H1 (cell line): ENCODE measurements around the gene PKP3. TPM values are rescaled to one million over a fixed set of nuclear protein-coding genes. Genes with fewer than 3 reads are reported as not detected.

Experiments used
- ASH2L ChIP-seq: fragments of 200-600, 300-600 bp; sonication (generic); IDR thresholded peaks from one replicate; pipeline ENCODE4 v1.7.1; 2017; ENCODE audit warnings: low read length
- ATF3 ChIP-seq: IDR thresholded peaks from 2 replicates; pipeline ENCODE4 v1.6.1; 2011; ENCODE audit warnings: low read depth, mild to moderate bottlenecking, low read length; ENCODE audit not compliant: insufficient read depth
- BACH1 ChIP-seq: IDR thresholded peaks from 2 replicates; pipeline ENCODE4 v1.6.1; 2012; ENCODE audit warnings: low read length, improper control_type of control experiment
- BRCA1 ChIP-seq: IDR thresholded peaks from 2 replicates; pipeline ENCODE4 v1.6.1; 2012; ENCODE audit warnings: low read depth, low read length, improper control_type of control experiment
- CEBPB ChIP-seq: IDR thresholded peaks from 2 replicates; pipeline ENCODE4 v1.6.1; 2012; ENCODE audit warnings: low read depth, low read length
- CHD1 ChIP-seq: IDR thresholded peaks from 2 replicates; pipeline ENCODE4 v1.6.1; 2012; ENCODE audit warnings: low read depth, low read length, improper control_type of control experiment
- CHD2 ChIP-seq: IDR thresholded peaks from 2 replicates; pipeline ENCODE4 v1.6.1; 2012; ENCODE audit warnings: low read length, improper control_type of control experiment
- CTBP2 ChIP-seq: IDR thresholded peaks from 2 replicates; pipeline ENCODE4 v1.7.0; 2011; ENCODE audit warnings: borderline replicate concordance, mild to moderate bottlenecking, moderate library complexity, mixed read lengths, low read length; ENCODE audit not compliant: insufficient read depth, insufficient read length
- E2F6 ChIP-seq: IDR thresholded peaks from 2 replicates; pipeline ENCODE4 v1.6.1; 2012; ENCODE audit warnings: inconsistent platforms
- EZH2 ChIP-seq: fragments of 200-600 bp; sonication (generic); IDR thresholded peaks from 2 replicates; pipeline ENCODE4 v1.7.1; 2012; ENCODE audit warnings: low read depth, mild to moderate bottlenecking, moderate library complexity, low read length, inconsistent platforms; ENCODE audit not compliant: severe bottlenecking
- GABPA ChIP-seq: IDR thresholded peaks from 2 replicates; pipeline ENCODE4 v1.6.1; 2011; ENCODE audit warnings: mild to moderate bottlenecking, low read length, moderate library complexity, borderline replicate concordance; ENCODE audit not compliant: insufficient read depth
- GTF2F1 ChIP-seq: IDR thresholded peaks from 2 replicates; pipeline ENCODE4 v1.6.1; 2012; ENCODE audit warnings: low read depth, low read length, improper control_type of control experiment, borderline replicate concordance
- HDAC2 ChIP-seq, 2 experiments: fragments of 300-600 bp in 1 of 2; sonication (generic) in 1 of 2; IDR thresholded peaks; 2 replicates each; pipeline ENCODE4 v1.6.1; 2011 to 2012; ENCODE audit warnings: low read depth in 2 of 2, low read length in 2 of 2, mild to moderate bottlenecking in 2 of 2, moderate library complexity in 2 of 2, borderline replicate concordance in 1 of 2, inconsistent platforms in 1 of 2
- KDM1A ChIP-seq: fragments of 200-600, 300-600 bp; sonication (generic); IDR thresholded peaks from 2 replicates; pipeline ENCODE4 v1.7.1; 2016; ENCODE audit warnings: mild to moderate bottlenecking, low read length, borderline replicate concordance
- MAFK ChIP-seq: IDR thresholded peaks from 2 replicates; pipeline ENCODE4 v1.6.1; 2012; ENCODE audit warnings: low read depth, mild to moderate bottlenecking, improper control_type of control experiment, low read length
- POLR2A ChIP-seq, 2 experiments: IDR thresholded peaks; 1 replicate in 1 of 2; 2 replicates in 1 of 2; pipeline ENCODE4 v1.6.1; 2011; ENCODE audit warnings: low read depth in 2 of 2, low read length in 2 of 2, mild to moderate bottlenecking in 2 of 2; ENCODE audit errors: control extremely low read depth in 1 of 2
- POU5F1 ChIP-seq: IDR thresholded peaks from 2 replicates; pipeline ENCODE4 v1.6.1; 2011; ENCODE audit warnings: low read depth, mild to moderate bottlenecking, low read length, moderate library complexity
- RAD21 ChIP-seq, 2 experiments: IDR thresholded peaks in 1 of 2; conservative IDR thresholded peaks in 1 of 2; 2 replicates each; pipeline ENCODE4 v1.6.1; 2011; ENCODE audit warnings: low read depth in 2 of 2, low read length in 2 of 2, improper control_type of control experiment in 1 of 2, inconsistent platforms in 1 of 2, mild to moderate bottlenecking in 1 of 2, moderate library complexity in 1 of 2
- SP1 ChIP-seq: IDR thresholded peaks from 2 replicates; pipeline ENCODE4 v1.6.1; 2011; ENCODE audit warnings: low read depth, low read length
- SP4 ChIP-seq: IDR thresholded peaks from 2 replicates; pipeline ENCODE4 v1.6.1; 2012; ENCODE audit warnings: low read length, inconsistent platforms
- SUZ12 ChIP-seq: fragments of 200-600 bp; sonication (generic); IDR thresholded peaks from 2 replicates; pipeline ENCODE4 v1.6.1; 2012; ENCODE audit warnings: mild to moderate bottlenecking, inconsistent platforms, low read length, moderate library complexity, mixed read lengths
- TAF7 ChIP-seq: optimal IDR thresholded peaks from 2 replicates; pipeline ENCODE3; 2011; ENCODE audit warnings: low read depth, mild to moderate bottlenecking, inconsistent platforms, low read length, moderate library complexity, borderline replicate concordance
- TEAD4 ChIP-seq: IDR thresholded peaks from 2 replicates; pipeline ENCODE4 v1.6.1; 2012; ENCODE audit warnings: low read depth, low read length, inconsistent platforms, mixed read lengths
- polyA plus RNA-seq, 7 experiments: library from polyadenylated mRNA; depleted of rRNA in 3 of 7; stranded (reverse) in 5 of 7; unstranded in 2 of 7; fragments of >200 nt in 5 of 7; fragments of 200-250 nt in 2 of 7; gene quantifications; 1 replicate in 5 of 7; 2 replicates in 1 of 7; 4 replicates in 1 of 7; pipeline versions ENCODE4 v1.2.1 to v1.2.3, GENCODE V29; 2011 to 2013; ENCODE audit warnings: missing spikeins in 2 of 7, mixed read lengths in 2 of 7
- total RNA-seq: library from RNA; stranded (reverse); fragmentation: NEBNext Ultra II Directional; extraction: Animal tissue kit (Norgen Biotek cat#: 25700); gene quantifications from 2 replicates; pipeline ENCODE4 v1.2.1, GENCODE V29; 2021

The PKP3 gene
- total and polyA plus RNA-seq, 2 of the 8 experiments (the other 6 are each of a cell fraction or from before 2014, with no cell fraction given): 16.7 to 28.7 TPM

DNA sequence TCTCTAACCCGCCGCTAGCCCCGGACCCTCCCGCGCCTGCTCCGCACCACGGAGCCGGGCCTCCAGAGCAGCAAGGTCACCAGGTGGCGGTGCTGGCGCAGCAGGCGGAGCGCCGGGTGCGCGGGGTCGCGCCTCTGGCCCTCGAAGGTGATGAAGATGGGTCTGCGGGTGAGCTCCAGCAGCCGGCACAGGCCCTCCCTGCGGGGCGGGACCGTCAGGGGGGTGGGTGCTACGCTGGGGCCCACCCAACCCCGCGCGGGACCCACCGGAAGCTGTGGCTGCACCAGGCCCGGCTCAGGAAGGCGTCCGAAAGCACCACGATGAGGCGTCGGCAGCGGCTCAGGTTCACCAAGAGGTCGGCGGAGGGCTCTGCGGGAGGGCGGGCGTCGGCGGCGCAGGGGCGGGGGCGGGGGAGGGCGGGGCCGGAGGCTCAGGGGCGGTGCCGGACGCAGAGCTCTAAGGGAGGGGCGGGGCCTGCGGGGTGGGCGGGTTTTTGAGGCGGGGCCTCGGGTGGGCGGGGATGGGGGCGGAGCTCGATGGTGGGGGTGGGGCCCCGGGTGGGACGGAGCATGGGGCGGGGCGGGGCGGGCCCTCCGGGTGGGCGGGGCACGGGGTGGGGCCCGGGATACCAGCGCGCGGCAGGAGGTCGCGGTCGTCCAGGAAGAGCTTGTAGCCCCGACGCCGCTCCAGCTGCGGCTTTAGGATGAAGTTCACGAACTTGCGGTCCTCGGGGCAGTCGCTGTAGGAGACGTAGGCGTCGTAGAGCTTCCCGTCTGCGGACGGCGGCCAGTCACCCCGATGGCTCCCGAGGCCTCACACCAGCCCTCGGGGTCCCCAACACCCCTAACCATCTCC lies 13.0 kb downstream of the PKP3 start (continued):
- TF ChIP-seq CHD2 (no peak), SP4 (no peak), BACH1 (no peak), GTF2F1 (no peak), ASH2L (peak; percentile 32), MAFK (no peak), E2F6 (peak; percentile 52), SUZ12 (no peak), POU5F1 (no peak), HDAC2 (IDR thresholded peaks at IDR 0.05; ENCODE audit: borderline replicate concordance in 1 of 2, low read depth in 2 of 2, low read length in 2 of 2) (no peak), BRCA1 (no peak), GABPA (peak; percentile 34; the same call in 1 of the 2 replicates), CEBPB (no peak), RAD21 (IDR thresholded peaks at IDR 0.05 in 1 of 2, conservative IDR thresholded peaks at IDR 0.05 in 1 of 2; ENCODE audit: low read depth in 2 of 2, low read length in 2 of 2) (peak in 1 of 2 experiments; percentile 47; a peak in 2 of 4 replicates), CTBP2 (no peak), POLR2A (IDR thresholded peaks at IDR 0.05; ENCODE audit: control extremely low read depth in 1 of 2, low read depth in 2 of 2, low read length in 2 of 2) (no peak), TAF7 (no peak), KDM1A (no peak), ATF3 (no peak), CHD1 (no peak), EZH2 (no peak), SP1 (no peak), TEAD4 (no peak)
